Eye (tissue), 1 donor: ENCODE data around the gene MRPS33.
"Not testable (repeated sequence)": the region's sequence is repeated elsewhere in the genome, so short reads cannot be mapped to it uniquely, and the experiment has no call there.

Experiments used
- DNase-seq: peaks from one replicate; pipeline ENCODE4 v3.0.0-alpha.2; 2015

Gene MRPS33

DNA sequence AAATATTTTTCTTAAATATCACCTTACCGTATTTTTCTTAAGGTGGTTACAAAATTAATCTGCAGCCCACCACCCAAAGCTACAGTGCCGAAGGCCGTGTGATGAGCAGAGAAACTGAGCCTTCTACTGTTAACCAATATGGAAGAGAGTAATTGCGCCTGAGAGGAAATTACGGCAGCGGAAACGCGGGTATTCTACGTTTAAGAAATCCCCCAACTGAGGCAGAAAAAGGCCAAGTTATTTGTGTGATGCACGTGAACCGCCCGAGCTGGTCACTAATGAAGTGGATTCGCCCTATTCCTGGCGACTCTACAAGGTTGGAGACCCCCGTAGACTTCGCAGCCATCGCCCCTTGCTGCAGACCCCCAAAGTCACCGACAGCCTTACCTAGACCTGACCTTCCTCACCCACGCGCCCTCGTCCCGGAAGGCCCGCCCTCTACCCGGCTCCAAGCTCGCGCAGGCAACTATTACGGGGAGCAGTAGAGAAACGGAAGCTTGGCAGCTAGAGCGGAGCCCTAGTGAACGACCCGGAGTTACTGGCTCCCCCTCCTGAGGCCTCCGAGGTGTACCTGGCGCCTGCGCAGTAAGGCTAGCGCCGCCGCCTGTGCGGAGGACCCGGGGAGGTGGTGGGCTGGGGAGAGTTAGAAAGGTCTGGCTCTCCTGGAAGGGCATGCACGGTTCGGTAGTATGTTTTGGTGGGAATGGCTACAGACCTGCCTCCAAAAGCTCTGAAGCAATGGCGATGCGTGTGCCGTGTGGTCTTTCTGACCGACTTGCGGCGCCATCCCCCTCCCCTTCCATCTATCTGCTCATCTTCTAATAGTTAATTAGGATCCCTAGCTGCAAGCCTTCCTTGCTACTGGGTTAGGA, at the start of gene MRPS33:
MRPS33 (minus strand) TSS at position 429 of the 872 bp plus-strand sequence. CDS start 4,319 bp downstream, outside the sequence.
- peak; percentile 99 for DNase-seq

DNA sequence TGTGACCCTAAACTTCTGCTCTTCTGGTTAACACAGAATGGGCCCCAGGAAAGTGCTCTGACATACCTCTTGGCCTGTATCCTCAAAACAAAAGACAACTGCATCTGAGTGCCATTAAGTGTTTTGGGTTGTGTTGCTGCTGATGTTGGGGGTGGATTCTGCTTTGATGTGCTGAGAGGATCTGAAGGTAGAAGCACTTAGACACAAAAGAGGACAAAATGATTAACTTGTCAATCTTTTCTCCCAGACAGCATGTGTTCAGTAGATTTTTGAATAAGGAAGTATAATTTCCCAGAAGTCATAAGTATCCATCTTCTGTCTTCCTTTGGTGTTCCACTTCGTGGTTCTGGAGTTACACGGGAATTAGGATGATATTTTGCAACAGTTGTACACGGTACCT, 43.0 kb upstream of the MRPS33 start:
- no peak for DNase-seq

DNA sequence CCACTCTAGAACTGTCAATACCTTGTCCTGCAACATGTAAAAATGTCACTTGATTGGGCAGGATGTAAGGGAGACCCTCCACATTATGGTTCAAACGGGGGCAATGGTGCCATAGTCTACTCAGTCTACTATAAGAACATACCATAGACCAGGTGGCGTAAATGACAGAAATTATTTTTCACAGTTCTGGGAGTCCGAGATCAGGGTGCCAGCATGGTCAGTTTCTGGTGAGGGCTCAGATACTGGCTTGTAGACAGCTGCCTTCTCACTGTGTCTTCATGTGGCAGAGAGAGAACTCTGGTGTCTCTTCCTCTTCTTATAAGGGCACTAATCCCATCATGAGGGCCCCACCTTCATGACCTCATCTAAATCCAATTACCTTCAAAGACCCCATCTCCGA, 40.4 kb upstream of the MRPS33 start:
- no peak for DNase-seq

DNA sequence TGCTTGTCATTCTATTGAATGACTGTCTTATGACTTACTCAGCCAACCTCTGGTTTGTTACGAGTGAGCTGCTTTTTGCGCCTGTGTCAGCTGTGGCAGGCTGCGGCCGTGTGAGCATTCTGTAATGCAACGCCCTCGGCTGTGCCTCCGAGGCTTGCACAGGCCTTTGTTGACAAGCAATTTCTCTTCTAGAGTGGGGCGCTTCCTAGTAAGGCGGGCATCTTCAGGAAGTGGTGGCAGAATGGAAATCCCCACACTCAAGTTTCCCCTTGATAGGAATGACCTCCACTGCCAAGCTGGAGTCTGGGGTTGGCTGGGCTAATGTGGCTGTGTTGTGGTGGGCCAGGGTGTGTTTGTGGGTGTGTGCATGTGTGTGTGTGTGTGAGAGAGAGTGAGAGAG, 38.9 kb upstream of the MRPS33 start:
- peak; percentile 27 for DNase-seq

DNA sequence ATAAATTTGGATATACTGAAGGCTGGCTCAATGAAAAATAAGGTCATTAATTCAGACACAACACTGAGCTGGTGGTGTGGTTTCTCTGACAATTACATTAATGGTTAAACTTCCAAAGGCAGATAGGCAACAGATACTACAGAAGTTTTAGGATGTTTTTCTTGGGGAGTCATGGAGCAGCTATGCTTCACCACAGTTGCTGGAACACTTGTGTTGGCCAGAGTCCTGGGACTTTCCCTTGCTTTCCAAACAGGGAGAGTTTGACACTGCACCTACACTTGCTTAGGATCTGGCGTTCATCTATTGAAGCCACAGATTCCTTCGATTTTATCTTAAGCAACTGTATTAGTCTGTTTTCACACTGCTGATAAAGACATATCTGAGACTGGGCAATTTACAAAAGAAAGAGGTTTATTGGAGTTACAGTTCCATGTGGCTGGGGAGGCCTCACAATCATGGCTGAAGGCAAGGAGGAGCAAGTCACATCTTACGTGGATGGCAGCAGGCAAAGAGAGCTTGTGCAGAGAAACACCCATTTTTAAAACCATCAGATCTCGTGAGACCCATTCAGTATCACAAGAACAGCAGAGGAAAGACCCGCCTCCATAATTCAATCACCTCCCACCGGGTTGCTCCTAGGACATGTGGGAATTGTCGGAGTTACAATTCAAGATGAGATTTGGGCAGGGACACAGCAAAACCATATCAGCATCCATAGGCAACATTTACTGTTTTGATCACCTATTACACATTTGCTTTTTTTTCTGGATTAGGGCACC, 31.3 kb upstream of the MRPS33 start:
- no peak for DNase-seq

DNA sequence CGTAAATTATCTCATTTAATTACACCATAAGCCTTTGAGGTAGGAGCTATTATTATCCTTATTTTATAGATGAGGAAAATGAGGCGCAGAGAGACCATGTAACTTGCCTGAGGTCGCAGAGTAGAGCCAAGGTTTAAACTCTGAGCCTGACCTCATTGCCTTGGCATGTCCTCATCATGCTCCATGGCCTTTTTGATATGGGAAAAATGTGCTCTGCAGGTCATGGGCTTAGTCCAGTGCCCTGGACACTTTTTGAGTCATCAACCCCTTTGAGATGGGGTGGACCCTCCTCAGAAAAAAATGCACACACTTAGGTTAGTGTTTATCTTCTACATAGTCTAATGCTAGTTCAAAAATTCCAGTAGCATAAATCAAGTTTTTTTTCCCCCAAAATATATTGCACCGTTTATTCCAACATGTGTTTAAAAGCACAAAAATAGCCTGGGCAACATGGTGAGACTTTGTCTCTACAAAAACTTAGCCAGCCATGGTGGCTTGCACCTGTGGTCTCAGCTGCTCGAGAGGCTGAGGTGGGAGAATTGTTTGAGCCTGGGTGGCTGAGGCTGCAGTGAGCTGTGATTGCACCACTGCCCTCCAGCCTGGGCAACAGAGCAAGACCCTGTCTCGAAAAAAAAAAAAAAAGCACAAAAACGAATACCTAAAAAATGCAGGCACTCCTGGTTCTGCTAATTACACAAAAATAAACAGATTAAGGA, 30.5 kb upstream of the MRPS33 start:
- no peak for DNase-seq

DNA sequence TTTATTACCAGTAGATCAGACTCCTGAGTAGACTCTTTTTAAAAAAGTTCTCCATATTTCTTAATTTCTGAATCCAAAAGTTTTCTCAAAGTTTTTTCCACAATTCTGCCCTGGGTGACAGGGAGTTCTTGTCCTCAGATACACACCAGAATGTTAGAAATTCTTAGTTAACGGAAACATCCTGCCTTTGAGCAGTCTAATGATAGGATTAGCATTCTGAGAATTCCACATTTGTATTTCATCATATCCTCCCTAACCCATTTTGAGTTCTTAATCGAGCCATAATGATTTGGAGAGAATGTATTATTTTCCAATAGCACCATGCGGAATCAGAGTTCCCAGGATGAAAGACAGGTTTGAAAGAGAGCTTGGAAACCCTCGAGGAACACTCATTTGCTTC, 28.9 kb upstream of the MRPS33 start:
- DNase-seq = no peak

DNA sequence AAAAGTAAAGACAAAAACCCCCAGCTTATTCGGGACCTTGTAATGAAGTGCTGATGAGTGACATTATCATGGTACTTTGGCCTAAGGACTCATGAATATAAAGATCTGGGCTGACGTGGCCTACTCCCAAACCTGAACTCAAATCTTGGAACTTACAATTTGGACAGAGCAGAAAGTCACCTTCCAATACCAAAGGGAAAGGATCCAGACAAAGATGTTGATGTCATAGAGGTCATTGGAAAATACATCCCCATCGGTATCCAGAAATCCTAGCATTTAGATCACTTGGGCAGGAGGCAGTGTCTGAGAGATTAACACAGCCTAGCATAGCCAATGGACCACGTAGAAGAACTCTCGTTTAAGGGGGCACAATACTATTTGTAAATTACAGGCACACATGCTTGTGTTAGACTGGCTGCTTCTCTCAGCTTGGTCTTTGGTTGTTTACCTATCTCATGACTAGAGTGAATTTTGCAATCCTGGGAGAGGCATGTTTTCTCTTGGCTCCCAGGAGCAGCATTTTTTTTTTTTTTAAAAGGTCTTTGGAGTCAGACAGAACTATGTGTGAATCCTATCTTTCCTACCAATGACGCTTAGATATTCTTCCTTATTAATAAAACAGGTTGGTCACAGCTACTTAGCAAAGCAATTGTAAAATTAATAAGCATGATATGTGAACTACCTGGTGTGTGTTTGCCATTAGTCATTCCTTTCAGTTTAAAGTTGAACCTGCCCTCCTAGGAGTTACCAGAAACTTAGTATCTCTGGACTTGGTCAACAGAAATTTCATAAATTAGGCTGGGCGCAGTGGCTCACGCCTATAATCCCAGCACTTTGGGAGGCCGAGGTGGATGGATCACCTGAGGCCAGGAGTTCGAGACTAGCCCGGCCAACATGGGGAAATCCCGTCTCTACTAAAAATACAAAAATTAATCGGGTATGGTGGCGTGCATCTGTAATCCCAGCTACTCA, 27.8 kb upstream of the MRPS33 start:
- DNase-seq = no peak

DNA sequence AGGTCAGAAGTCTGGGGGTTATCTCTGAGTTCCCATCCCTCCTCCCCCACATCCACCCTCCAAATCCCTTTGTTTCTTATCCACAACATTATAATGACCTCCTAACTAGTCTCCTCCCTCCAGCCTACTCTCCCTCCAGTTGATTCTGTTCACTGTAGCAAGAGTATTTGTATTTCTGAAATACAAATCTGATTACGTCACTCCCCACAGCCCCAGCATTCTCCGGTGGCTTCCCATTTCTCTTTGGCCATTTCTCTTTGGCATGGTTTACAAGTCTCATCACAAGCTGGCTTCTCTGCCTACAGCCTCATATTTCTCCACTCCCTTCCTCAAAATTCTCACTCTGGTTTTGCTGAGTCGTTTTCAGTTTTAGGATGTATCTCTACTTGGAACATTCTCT, 24.6 kb upstream of the MRPS33 start:
- DNase-seq = no peak

DNA sequence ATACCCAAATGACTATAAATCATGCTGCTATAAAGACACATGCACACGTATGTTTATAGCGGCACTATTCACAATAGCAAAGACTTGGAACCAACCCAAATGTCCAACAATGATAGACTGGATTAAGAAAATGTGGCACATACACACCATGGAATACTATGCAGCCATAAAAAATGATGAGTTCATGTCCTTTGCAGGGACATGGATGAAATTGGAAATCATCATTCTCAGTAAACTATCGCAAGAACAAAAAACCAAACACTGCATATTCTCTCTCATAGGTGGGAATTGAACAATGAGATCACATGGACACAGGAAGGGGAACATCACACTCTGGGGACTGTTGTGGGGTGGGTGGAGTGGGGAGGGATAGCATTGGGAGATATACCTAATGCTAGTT, 23.3 kb upstream of the MRPS33 start:
- DNase-seq = not testable (repeated sequence)

DNA sequence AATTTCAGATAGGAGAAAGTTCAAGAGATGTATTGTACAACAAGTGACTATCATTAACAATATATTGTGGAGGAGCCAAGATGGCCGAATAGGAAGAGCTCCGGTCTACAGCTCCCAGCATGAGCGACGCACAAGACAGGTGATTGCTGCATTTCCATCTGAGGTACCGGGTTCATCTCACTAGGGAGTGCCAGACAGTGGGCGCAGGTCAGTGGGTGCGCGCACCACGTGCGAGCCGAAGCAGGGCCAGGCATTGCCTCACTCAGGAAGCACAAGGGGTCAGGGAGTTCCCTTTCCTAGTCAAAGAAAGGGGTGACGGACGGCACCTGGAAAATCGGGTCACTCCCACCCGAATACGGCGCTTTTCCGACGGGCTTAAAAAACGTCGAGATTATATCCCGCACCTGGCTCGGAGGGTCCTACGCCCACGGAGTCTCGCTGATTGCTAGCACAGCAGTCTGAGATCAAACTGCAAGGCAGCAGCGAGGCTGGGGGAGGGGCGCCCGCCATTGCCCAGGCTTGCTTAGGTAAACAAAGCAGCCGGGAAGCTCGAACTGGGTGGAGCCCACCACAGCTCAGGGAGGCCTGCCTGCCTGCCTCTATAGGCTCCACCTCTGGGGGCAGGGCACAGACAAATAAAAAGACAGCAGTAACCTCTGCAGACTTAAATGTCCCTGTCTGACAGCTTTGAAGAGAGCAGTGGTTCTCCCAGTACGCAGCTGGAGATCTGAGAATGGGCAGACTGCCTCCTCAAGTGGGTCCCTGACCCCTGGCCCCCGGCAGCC, 18.0 kb upstream of the MRPS33 start:
- not testable (repeated sequence) for DNase-seq

DNA sequence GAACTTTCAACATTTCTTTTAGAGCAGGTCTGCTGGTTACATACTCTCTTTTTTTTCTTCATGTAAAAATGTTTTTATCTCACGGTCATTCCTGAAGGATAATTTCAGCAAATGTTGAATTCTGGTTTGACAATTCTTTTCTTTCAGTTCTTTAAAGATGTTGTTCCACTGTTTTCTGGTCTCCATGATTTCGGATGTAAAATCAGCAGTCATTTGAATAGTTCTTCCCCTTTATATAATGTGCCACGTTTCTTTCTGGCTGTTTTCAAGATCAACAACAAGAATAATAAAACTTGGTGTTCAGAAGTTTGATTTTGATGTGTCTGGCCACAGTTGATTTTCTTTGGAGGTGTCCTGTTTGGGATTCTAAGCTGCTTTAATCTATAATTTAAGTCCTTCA, 14.0 kb upstream of the MRPS33 start:
- DNase-seq = no peak

DNA sequence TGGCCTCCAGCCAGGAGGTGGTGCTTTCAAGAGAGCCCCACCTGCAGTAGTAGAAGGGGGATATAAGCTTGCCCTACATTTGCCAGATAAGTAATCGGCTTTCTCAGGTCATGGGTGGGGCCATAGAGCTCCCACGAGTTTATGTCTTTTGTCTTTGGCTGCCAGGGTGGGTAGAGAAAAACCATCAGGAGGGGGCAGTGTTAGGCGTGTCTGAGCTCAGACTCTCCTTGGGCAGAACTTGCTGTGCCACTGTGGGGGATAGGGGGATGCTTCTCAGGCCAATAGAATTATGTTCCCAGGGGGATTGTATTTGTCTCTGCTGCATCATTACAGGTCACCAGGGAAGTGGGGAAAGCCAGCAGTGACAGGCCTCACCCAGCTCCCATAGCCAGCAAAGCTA, 12.3 kb upstream of the MRPS33 start:
- no peak for DNase-seq

DNA sequence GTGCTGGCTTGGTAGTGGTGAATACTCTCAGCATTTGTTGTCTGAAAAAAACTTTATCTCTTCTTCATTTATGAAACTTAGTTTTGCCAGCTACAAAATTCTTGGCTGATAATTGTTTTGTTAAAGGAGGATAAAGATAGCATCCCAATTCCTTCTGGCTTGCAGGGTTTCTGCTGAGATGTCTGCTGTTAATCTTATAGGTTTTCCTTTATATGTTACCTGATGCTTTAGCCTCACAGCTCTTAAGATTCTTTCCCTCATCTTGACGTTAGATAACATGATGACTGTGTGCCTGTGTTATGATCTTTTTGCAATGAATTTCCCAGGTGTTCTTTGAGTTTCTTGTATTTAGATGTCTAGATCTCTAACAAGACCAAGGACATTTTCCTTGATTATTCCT, 9.9 kb upstream of the MRPS33 start:
- DNase-seq = no peak

DNA sequence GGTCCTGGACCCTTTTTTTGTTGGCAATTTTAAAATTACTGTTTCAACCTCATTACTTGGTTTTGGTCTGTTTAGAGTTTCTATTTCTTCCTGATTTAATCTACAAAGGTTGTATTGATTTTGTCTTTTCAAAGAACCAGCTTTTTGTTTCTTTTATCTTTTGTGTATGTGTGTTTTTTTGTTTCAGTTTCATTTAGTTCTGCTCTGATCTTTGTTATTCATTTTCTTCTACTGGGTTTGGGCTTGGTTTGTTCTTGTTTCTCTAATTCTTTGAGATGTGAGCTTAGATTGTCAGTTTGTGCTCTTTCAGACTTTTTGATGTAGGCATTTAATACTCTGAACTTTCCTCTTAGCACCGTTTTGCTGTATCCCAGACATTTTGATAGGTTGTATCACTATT, 8.5 kb upstream of the MRPS33 start:
- no peak for DNase-seq

DNA sequence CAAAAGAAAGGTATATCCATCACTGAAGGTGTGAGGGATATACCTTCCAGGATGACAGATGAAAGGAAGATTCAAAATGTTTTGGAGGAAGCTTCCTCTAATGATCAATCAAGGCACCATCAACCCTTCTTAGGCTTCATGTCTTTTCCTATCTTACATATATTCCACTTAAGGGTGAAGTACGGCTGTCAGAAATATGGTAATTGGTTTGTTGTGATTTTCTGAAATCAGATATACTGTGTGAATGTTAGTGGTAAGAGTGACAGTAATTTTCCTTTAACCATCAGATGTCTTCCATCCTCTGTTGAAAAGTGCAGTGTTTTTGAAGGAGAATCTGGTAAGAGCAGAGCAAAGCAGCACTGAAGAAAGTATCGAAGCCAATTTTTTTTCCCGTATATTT, 2.8 kb upstream of the MRPS33 start:
- no peak for DNase-seq

DNA sequence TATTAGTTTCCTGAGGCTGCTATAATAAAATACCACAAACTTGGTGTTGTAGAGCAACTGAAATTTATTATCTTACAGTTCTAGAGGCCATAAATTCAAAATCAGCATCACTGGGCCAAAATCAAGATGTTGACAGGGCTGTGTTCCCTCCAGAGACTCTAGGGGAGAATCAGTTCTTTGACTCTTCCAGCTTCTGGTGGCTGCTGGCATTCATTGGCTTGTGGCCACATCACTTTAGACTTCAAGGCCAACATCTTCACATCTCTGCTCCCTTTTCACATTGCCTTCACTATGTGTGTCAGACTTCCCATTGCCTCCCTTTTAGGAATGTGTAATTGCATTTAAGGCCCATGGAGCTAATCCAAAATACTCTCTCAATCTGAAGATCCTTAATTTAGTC, 1.6 kb upstream of the MRPS33 start:
- no peak for DNase-seq

DNA sequence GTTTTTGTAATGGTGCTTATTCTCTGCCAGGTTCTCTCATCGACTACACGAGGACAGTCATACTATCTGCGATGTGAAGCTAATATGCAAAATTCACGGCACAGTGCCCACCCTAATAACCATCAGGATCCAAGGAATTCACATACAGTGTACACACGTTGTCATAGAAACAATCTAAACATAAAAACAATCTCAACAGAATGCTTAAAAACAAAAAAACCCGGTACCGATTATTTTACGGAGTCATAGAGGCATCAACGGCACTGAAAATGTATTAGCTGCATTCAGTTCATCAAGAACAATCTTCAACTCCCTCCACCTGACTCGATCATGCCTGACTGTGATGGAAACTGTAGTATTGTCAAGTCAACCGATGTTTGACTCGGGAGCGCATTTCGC, 628 bp downstream of the MRPS33 start:
- no peak for DNase-seq

DNA sequence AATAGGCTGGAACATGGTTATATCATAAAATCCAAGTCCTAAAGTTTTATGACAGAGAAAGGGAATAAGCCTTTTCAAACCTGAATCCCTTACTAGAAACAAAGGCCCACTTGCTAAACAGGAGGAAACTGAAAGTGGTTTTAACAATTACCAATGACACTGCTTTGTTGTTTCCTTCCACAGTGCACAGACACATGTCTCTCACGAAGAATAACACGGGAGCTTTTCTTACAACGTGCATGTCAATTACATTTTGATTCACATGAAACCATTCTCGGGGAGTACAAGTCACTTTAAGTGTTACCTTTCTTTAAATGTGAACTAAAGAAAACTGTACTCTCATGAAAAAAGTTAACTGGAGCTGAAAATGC, 1.4 kb downstream of the MRPS33 start:
- DNase-seq = no peak

DNA sequence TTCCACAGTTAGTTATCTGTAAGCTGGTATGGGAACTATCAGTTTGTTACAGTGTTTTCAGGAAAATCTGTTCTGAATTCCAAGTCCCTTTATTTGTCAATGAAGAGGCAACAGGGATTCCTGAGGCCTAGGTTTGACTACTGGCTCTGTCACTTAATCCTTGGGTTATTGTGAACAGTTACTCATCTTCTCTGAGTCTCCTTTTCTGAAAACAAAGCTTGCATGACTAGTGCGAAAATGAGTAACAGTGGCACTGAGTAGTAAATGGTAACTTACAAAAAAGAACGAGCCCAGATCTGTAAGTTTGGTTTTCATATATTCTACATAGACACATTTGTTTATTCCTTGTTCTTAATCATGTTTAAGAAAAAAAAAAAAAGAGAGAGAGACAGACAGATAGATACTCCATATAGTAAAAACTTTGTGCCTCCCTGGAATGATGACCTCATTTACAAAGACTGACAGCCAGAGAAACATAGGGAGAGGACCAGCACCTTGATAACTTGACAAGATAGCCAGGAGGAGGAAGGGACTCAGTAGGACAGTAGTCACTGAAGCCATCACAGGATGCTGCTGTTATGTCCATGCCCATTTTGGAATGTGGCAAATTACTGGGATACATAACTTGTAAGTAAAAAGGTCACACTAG, 1.9 kb downstream of the MRPS33 start:
- DNase-seq = peak; percentile 4
